GM10266 (cell line): ENCODE measurements around the gene NAPSA.

Experiments used
- DNase-seq: peaks from one replicate; pipeline ENCODE4 v3.0.0; 2012; ENCODE audit errors: extremely low spot score
- CTCF ChIP-seq: IDR thresholded peaks from 2 replicates; pipeline ENCODE4 v1.5.1; 2012; ENCODE audit warnings: mild to moderate bottlenecking, low read depth; ENCODE audit not compliant: control insufficient read depth, insufficient read depth; ENCODE audit errors: missing control alignments

The NAPSA gene

GRCh38 chr19:50365434-50366306 is at the start of gene NAPSA:
Gene NAPSA (minus strand): TSS chr19:50365639. CDS start chr19:50365621, 18 bp downstream.
- no peak for DNase-seq

GRCh38 chr19:50413531-50413930 is 48.1 kb upstream of the NAPSA start:
- no peak for TF ChIP-seq CTCF
- DNase-seq = no peak

More at GRCh38 chr19:50365434-50366306, at the start of gene NAPSA:
- TF ChIP-seq CTCF = no peak

- no peak for TF ChIP-seq CTCF
- no peak for DNase-seq
Measured at GRCh38 chr19:50413096-50413495, 47.7 kb upstream of the NAPSA start.

GRCh38 chr19:50412419-50412818 is 47.0 kb upstream of the NAPSA start:
- no peak for TF ChIP-seq CTCF
- DNase-seq = no peak

GRCh38 chr19:50410109-50410508 is 44.7 kb upstream of the NAPSA start:
- TF ChIP-seq CTCF = no peak
- DNase-seq = no peak

GRCh38 chr19:50409347-50409746 is 43.9 kb upstream of the NAPSA start:
- TF ChIP-seq CTCF = no peak
- no peak for DNase-seq

- no peak for TF ChIP-seq CTCF
- no peak for DNase-seq
Measured at GRCh38 chr19:50406829-50407228, 41.4 kb upstream of the NAPSA start.
